Peyer's patch (tissue), 4 donors: ENCODE measurements around the gene MATK.

Experiments
- POLR2A ChIP-seq, 2 donors: fragments of 450-650 bp; IDR thresholded peaks; one replicate each; pipeline ENCODE4 v1.5.1; 2017; ENCODE audit warnings: antibody characterized with exemption in 2 of 2, mild to moderate bottlenecking in 2 of 2, moderate library complexity in 2 of 2
- TF ChIP-seq, protein P1 (sequence below), 6 experiments: fragments of 450-650 bp in 4 of 6; fragments of 200-600 bp in 2 of 6; sonication (generic) in 1 of 6; IDR thresholded peaks; one replicate each; pipeline ENCODE4 v1.5.1; 2017 to 2019; ENCODE audit warnings: antibody characterized with exemption in 6 of 6, mild to moderate bottlenecking in 3 of 6, moderate library complexity in 1 of 6

DNA sequence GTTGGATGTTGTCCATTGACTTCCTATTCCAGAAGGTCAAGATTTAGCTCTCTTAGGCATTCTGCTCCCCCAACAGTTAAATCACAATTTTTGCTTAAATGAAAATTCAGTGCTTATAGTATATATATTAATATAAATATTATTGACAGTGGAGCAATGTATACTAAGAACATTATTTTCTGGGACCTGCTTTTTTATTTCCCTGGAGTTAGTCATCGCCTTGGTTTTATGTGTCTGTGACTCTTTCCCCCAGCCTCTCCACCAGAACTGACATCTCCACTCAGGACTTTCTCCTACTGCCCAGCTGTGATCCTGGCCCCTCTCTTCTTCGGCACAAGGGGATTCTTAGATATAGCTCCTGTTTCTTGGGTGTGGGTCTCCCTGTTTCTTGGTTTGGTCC is 10.2 kb upstream of the MATK start:
- TF ChIP-seq, protein P1, sequence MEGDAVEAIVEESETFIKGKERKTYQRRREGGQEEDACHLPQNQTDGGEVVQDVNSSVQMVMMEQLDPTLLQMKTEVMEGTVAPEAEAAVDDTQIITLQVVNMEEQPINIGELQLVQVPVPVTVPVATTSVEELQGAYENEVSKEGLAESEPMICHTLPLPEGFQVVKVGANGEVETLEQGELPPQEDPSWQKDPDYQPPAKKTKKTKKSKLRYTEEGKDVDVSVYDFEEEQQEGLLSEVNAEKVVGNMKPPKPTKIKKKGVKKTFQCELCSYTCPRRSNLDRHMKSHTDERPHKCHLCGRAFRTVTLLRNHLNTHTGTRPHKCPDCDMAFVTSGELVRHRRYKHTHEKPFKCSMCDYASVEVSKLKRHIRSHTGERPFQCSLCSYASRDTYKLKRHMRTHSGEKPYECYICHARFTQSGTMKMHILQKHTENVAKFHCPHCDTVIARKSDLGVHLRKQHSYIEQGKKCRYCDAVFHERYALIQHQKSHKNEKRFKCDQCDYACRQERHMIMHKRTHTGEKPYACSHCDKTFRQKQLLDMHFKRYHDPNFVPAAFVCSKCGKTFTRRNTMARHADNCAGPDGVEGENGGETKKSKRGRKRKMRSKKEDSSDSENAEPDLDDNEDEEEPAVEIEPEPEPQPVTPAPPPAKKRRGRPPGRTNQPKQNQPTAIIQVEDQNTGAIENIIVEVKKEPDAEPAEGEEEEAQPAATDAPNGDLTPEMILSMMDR (IDR thresholded peaks at IDR 0.05) = no peak
- no peak for TF ChIP-seq POLR2A (IDR thresholded peaks at IDR 0.05)
